Heart left ventricle (tissue), 13 donors: ENCODE results near the gene ARHGEF40.
A peak's percentile ranks its signal among the peaks of the same experiment; 100 is the strongest.

ENCODE experiments used
- POLR2A ChIP-seq, 2 donors: fragments of 450-650 bp; IDR thresholded peaks; one replicate each; pipeline ENCODE4 v1.6.1; 2017; ENCODE audit warnings: antibody characterized with exemption in 2 of 2, mild to moderate bottlenecking in 2 of 2, moderate library complexity in 2 of 2
- TF ChIP-seq, protein P1 (sequence below), 12 donors: fragments of 200-600 bp; sonication (generic) in 4 of 12; IDR thresholded peaks; one replicate each; pipeline versions ENCODE4 v1.5.0 to v1.8.0; 2018 to 2022; ENCODE audit warnings: antibody characterized with exemption in 12 of 12, mild to moderate bottlenecking in 5 of 12
- donor health status: ischemic (EF 13 %, LVEDD 7.1; RV severe dilation, severe dysfunction).
- donor health status: DM: no; HTN: yes; CAD: no.
- donor health status: DM: no; HTN: no; CAD: no.
- donor health status: ischemic (EF 25% LVEDD 6.9; RV normal size, moderate dysfunction).
- donor health status: ischemic (EF 25% LVEDD 5.7; RV mildly dilated, moderate dysfunction).
- donor health status: ischemic (EF 35%, LVEDD 5.7; RV mildly dilated, moderate dysfunction).
- donor health status: nonischemic (EF 11% LVEDD 7.7; RV severe dilation, severe dysfunction).
- donor health status: DM: yes; HTN: yes; CAD: no.
- donor health status: PGD.
- donor health status: ischemic (EF 29% LVEDD 5.4; RV normal size, mild dysfunction).
- donor health status: nonischemic (EF 23%, LVEDD 6.1; RV moderate dilation, normal function).

DNA sequence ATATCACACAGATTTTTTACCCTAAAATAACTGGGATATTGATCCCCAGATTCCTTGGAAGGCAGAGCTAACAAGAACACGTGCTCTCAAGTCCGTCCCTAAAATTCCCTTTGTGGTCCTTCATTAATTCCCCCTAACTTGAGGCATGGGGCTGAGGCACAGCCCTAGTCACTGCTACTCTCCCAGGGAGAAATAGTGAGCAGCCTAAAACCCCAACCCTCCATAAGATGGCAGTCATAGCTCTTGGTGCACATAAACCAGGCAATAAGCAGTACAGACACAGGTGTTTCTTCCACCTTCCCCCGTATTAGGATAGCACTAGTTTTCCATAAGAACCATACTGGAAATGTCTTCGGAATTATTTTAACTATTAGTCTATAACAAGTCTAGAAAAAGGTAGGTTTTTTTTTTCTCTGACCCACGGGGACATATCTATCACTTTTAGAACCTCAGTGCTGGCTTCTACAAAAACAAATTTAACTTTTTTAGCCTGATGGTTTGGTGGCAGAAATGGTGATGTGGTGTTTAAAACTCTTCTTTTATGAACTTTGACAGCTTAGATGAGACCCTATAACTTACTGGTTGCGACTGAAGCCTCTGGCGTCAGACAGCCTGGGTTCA, 3.1 kb upstream of the ARHGEF40 start:
- TF ChIP-seq, protein P1, sequence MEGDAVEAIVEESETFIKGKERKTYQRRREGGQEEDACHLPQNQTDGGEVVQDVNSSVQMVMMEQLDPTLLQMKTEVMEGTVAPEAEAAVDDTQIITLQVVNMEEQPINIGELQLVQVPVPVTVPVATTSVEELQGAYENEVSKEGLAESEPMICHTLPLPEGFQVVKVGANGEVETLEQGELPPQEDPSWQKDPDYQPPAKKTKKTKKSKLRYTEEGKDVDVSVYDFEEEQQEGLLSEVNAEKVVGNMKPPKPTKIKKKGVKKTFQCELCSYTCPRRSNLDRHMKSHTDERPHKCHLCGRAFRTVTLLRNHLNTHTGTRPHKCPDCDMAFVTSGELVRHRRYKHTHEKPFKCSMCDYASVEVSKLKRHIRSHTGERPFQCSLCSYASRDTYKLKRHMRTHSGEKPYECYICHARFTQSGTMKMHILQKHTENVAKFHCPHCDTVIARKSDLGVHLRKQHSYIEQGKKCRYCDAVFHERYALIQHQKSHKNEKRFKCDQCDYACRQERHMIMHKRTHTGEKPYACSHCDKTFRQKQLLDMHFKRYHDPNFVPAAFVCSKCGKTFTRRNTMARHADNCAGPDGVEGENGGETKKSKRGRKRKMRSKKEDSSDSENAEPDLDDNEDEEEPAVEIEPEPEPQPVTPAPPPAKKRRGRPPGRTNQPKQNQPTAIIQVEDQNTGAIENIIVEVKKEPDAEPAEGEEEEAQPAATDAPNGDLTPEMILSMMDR (IDR thresholded peaks at IDR 0.05): peak in 2 of 12 donors; percentile 8 to 9
- no peak for TF ChIP-seq POLR2A (IDR thresholded peaks at IDR 0.05)
